Cardiac fibroblast (primary cell): ENCODE measurements around the gene FCGR3A.

Experiments
- DNase-seq, 2 donors: peaks; one replicate each; pipeline versions ENCODE4 v3.0.0 to v3.0.0-alpha.2; 2010; ENCODE audit warnings: low read depth in 2 of 2
- H3K4me3 ChIP-seq, 2 donors: replicated peaks in 1 of 2; 1 replicate in 1 of 2; 2 replicates in 1 of 2; pipeline ENCODE4 v1.5.1; 2011; ENCODE audit warnings: low read depth in 2 of 2, low read length in 2 of 2, mild to moderate bottlenecking in 2 of 2, moderate library complexity in 1 of 2
- CTCF ChIP-seq: IDR thresholded peaks from one replicate; pipeline ENCODE4 v1.5.1; 2011; ENCODE audit warnings: low read depth, mild to moderate bottlenecking, low read length, inconsistent platforms

Gene FCGR3A

GRCh38 chr1:161503394-161503748, 46.2 kb downstream of the FCGR3A start:
- no peak for TF ChIP-seq CTCF
- no peak overlapping the region for H3K4me3 ChIP-seq
- DNase-seq, result no peak

- no peak for TF ChIP-seq CTCF
- peak; percentile 30 to 57 for DNase-seq
- no peak overlapping the region for H3K4me3 ChIP-seq
Measured at GRCh38 chr1:161502641-161503393, 46.8 kb downstream of the FCGR3A start.

GRCh38 chr1:161502181-161502580, 47.4 kb downstream of the FCGR3A start:
- no peak for DNase-seq
- no peak for TF ChIP-seq CTCF
- no peak overlapping the region for H3K4me3 ChIP-seq

GRCh38 chr1:161501234-161501633, 48.4 kb downstream of the FCGR3A start:
- no peak for DNase-seq
- TF ChIP-seq CTCF, result no peak
- H3K4me3 ChIP-seq, result no peak overlapping the region

GRCh38 chr1:161499099-161500039, 50.2 kb downstream of the FCGR3A start:
- peak; percentile 29 to 37 for DNase-seq
- H3K4me3 ChIP-seq, result no peak overlapping the region
- TF ChIP-seq CTCF, result no peak

GRCh38 chr1:161498646-161499045, 51.0 kb downstream of the FCGR3A start:
- TF ChIP-seq CTCF, result no peak
- no peak for DNase-seq
- H3K4me3 ChIP-seq, result no peak overlapping the region
